IMR-90 (cell line): Measurements from ENCODE around the gene PAQR4. TPM values are rescaled to one million over a fixed set of nuclear protein-coding genes. Genes with fewer than 3 reads are reported as not detected.

ENCODE experiments used
- ATAC-seq: fragments of 200-7000 bp; cut with Tn5 transposase; 2 replicates; pipeline ENCODE4 v1.9.1; 2020; ENCODE audit warnings: low read depth, mild to moderate bottlenecking, moderate library complexity
- BruUV-seq: library from RNA; stranded (reverse); fragments of 400-500 nt; replicated peaks from 2 replicates; lab custom pipeline; 2021; lab: Mats Ljungman, UMichigan
- CTCF ChIA-PET: fragments of 300-600 bp; formaldehyde crosslinking; extraction: SDS; loops from one replicate; lab custom pipeline; 2021; ENCODE audit warnings: antibody characterized with exemption; lab: Yijun Ruan, JAX
- POLR2A ChIA-PET: fragments of 300-600 bp; sonication (Branson Sonifier 250); formaldehyde crosslinking; loops from one replicate; lab custom pipeline; 2022; ENCODE audit warnings: antibody characterized with exemption; ENCODE audit not compliant: unreplicated experiment; lab: Charles Lee
- DNase-seq: peaks from one replicate; pipeline ENCODE4 v3.0.0; 2013
- H2AFZ ChIP-seq: replicated peaks from 2 replicates; pipeline ENCODE3; 2013; ENCODE audit warnings: low read length, mild to moderate bottlenecking; ENCODE audit not compliant: poor library complexity
- H2AK5ac ChIP-seq: 2 replicates; pipeline ENCODE4 v1.6.1; 2013; ENCODE audit warnings: low read depth, low read length, inconsistent platforms
- H2AK9ac ChIP-seq: replicated peaks from 2 replicates; pipeline ENCODE3; 2013; ENCODE audit warnings: mild to moderate bottlenecking, low read depth, low read length, moderate library complexity; ENCODE audit not compliant: poor library complexity
- H2BK120ac ChIP-seq: 2 replicates; pipeline ENCODE4 v1.6.1; 2013; ENCODE audit warnings: low read depth, low read length, inconsistent platforms
- H2BK15ac ChIP-seq: 3 replicates; pipeline ENCODE4 v1.6.1; 2013; ENCODE audit warnings: low read depth, low read length, inconsistent platforms
- H2BK20ac ChIP-seq: 2 replicates; pipeline ENCODE4 v1.6.1; 2013; ENCODE audit warnings: low read depth, mild to moderate bottlenecking, inconsistent platforms, low read length, moderate library complexity
- H2BK5ac ChIP-seq: 2 replicates; pipeline ENCODE4 v1.6.1; 2013; ENCODE audit warnings: mild to moderate bottlenecking, low read depth, low read length, inconsistent platforms; ENCODE audit not compliant: poor library complexity, severe bottlenecking
- H3K14ac ChIP-seq: replicated peaks from 2 replicates; pipeline ENCODE4 v1.6.1; 2013; ENCODE audit warnings: low read depth, low read length, inconsistent platforms
- H3K18ac ChIP-seq: 2 replicates; pipeline ENCODE4 v1.6.1; 2013; ENCODE audit warnings: low read depth, low read length, control low read depth
- H3K23ac ChIP-seq: 2 replicates; pipeline ENCODE4 v1.6.1; 2013; ENCODE audit warnings: low read depth, low read length, inconsistent platforms
- H3K27ac ChIP-seq: 2 replicates; pipeline ENCODE4 v1.5.1; 2013; ENCODE audit warnings: mild to moderate bottlenecking, control low read depth, low read length; ENCODE audit not compliant: insufficient read depth
- H3K27me3 ChIP-seq: 2 replicates; pipeline ENCODE4 v1.6.1; 2013; ENCODE audit warnings: low read length; ENCODE audit not compliant: control insufficient read depth, insufficient read depth
- H3K36me3 ChIP-seq: 2 replicates; pipeline ENCODE4 v1.6.1; 2013; ENCODE audit warnings: low read length, mixed read lengths; ENCODE audit not compliant: control insufficient read depth, insufficient read depth
- H3K4ac ChIP-seq: 2 replicates; pipeline ENCODE4 v1.6.1; 2013; ENCODE audit warnings: low read depth, low read length, inconsistent platforms
- H3K4me1 ChIP-seq: 2 replicates; pipeline ENCODE4 v1.6.1; 2013; ENCODE audit warnings: low read length, mixed read lengths; ENCODE audit not compliant: control insufficient read depth, insufficient read depth
- H3K4me2 ChIP-seq: 2 replicates; pipeline ENCODE4 v1.6.1; 2013; ENCODE audit warnings: low read depth, mild to moderate bottlenecking, control low read depth, low read length, moderate library complexity
- H3K4me3 ChIP-seq: 2 replicates; pipeline ENCODE4 v1.5.1; 2013; ENCODE audit warnings: low read depth, mild to moderate bottlenecking, control low read depth, low read length, moderate library complexity; ENCODE audit not compliant: insufficient read depth
- H3K56ac ChIP-seq: 2 replicates; pipeline ENCODE4 v1.6.1; 2013; ENCODE audit warnings: low read length, inconsistent platforms; ENCODE audit not compliant: insufficient read depth; ENCODE audit errors: extremely low read depth
- H3K79me1 ChIP-seq, 2 experiments: 2 replicates each; pipeline ENCODE4 v1.6.1; 2013; ENCODE audit warnings: low read length in 2 of 2, inconsistent platforms in 1 of 2, low read depth in 1 of 2
- H3K9ac ChIP-seq: 2 replicates; pipeline ENCODE4 v1.6.1; 2013; ENCODE audit warnings: low read depth, low read length, control low read depth
- H3K9me1 ChIP-seq: 2 replicates; pipeline ENCODE4 v1.6.1; 2013; ENCODE audit warnings: low read length, inconsistent platforms; ENCODE audit not compliant: insufficient read depth
- H3K9me3 ChIP-seq: 2 replicates; pipeline ENCODE4 v1.6.1; 2013; ENCODE audit warnings: low read length; ENCODE audit not compliant: control insufficient read depth, insufficient read depth
- H4K20me1 ChIP-seq: 2 replicates; pipeline ENCODE4 v1.6.1; 2013; ENCODE audit warnings: low read length, inconsistent platforms; ENCODE audit not compliant: insufficient read depth
- H4K5ac ChIP-seq: 2 replicates; pipeline ENCODE4 v1.6.1; 2013; ENCODE audit warnings: mild to moderate bottlenecking, low read depth, low read length, control low read depth
- H4K8ac ChIP-seq, 2 experiments: 2 replicates each; pipeline ENCODE4 v1.6.1; 2013; ENCODE audit warnings: low read depth in 2 of 2, low read length in 2 of 2, control low read depth in 1 of 2, inconsistent platforms in 1 of 2
- H4K91ac ChIP-seq: 2 replicates; pipeline ENCODE4 v1.6.1; 2013; ENCODE audit warnings: low read depth, low read length, inconsistent platforms; ENCODE audit not compliant: insufficient read depth
- MAFK ChIP-seq: IDR thresholded peaks from 2 replicates; pipeline ENCODE4 v1.6.1; 2012; ENCODE audit warnings: low read depth, low read length, improper control_type of control experiment
- RCOR1 ChIP-seq: IDR thresholded peaks from 2 replicates; pipeline ENCODE4 v1.6.1; 2012; ENCODE audit warnings: mild to moderate bottlenecking, low read length, improper control_type of control experiment; ENCODE audit not compliant: insufficient replicate concordance
- WGBS, 2 experiments: methylation state at CpG; one replicate each; pipeline versions ENCODE4 v1.1.5 to v1.1.7; 2013; ENCODE audit warnings: missing lambda C conversion rate in 2 of 2; ENCODE audit not compliant: insufficient read length in 1 of 2; ENCODE audit errors: extremely low coverage in 2 of 2; 5-methylcytosine and 5-hydroxymethylcytosine counted together
- dilution Hi-C: fragments of 300-500 bp; cut with HindIII; formaldehyde crosslinking; loops from one replicate; pipeline ENCODE4 v1.14.3; 2018; ENCODE audit warnings: low sequenced_read_pairs; ENCODE audit not compliant: unreplicated experiment
- in situ Hi-C: fragments of 300-500 bp; cut with MboI; formaldehyde crosslinking; loops from 3 replicates; pipeline ENCODE4 v1.14.3; 2019; ENCODE audit warnings: low sequenced_read_pairs, inconsistent platforms, mixed read lengths
- intact Hi-C: fragments of 100-400 bp; cut with micrococcal nuclease; formaldehyde crosslinking; loops from 2 replicates; pipeline ENCODE4 v1.10.0; 2022
- polyA plus RNA-seq, 3 experiments: library from polyadenylated mRNA; depleted of rRNA; stranded (reverse); fragments of >200 nt; gene quantifications; 2 replicates each; pipeline ENCODE4 v1.2.3, GENCODE V29; 2012; ENCODE audit warnings: low replicate concordance in 1 of 3
- total RNA-seq: library from RNA; depleted of rRNA; stranded (reverse); fragments of >200 nt; gene quantifications from 2 replicates; pipeline ENCODE4 v1.2.3, GENCODE V29; 2012
- TF ChIP-seq, protein P1 (sequence below): conservative IDR thresholded peaks from 2 replicates; pipeline ENCODE4 v1.5.1; 2012; ENCODE audit warnings: mild to moderate bottlenecking, low read depth, low read length, improper control_type of control experiment

PAQR4 gene
- total and polyA plus RNA-seq, 2 of the 4 experiments (the other 2 are of a cell fraction) = 2.2 to 10.0 TPM

DNA sequence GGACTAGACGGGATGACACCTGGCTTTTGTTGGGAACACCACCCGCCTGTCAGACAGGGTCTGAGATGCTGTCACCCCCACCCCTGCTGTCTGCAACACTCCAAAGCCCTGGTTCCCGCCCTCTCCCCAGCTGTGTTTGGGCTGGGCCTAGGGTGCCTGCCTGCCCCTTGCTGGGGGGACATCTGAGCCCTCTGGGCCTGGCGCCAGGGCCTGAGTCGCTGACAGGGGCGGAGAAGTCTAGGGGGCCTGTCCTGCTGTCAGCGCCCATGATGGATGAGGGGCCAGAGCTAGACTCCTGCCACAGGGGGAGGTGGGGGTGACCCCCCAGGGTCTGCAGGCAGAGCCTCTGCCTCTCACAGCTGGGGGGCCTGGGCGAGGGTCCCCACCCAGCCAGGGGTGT is 18.7 kb downstream of the PAQR4 start:
- Histone ChIP-seq H4K8ac (no peak overlapping the region), H4K91ac (no peak overlapping the region), H2BK20ac (no peak overlapping the region), H3K23ac (no peak overlapping the region), H2BK5ac (no peak overlapping the region), H2AK9ac (no peak overlapping the region), H2BK15ac (no peak overlapping the region), H3K4me1 (peaks cover 2% of the 10 kb centered on the region; the same call in 1 of the 2 replicates), H3K18ac (no peak overlapping the region), H3K4ac (no peak overlapping the region), H3K4me2 (no peak overlapping the region), H3K9me3 (no peaks in the 10 kb centered on the region), H2AFZ (no peak overlapping the region), H3K27ac (no peak overlapping the region), H3K27me3 (peaks cover 21% of the 10 kb centered on the region), H3K79me1 (no peaks in the 10 kb centered on the region), H2AK5ac (no peak overlapping the region), H2BK120ac (no peak overlapping the region), H3K4me3 (no peak overlapping the region), H3K14ac (no peak overlapping the region), H3K36me3 (no peaks in the 10 kb centered on the region), H3K9me1 (no peaks in the 10 kb centered on the region), H4K5ac (no peak overlapping the region), H4K20me1 (no peaks in the 10 kb centered on the region), H3K56ac (no peak overlapping the region), H3K9ac (no peak overlapping the region)
- CTCF ChIA-PET = no interaction called here
- no peak for DNase-seq
- ATAC-seq = no peak
- POLR2A ChIA-PET = no interaction called here
- TF ChIP-seq, protein P1, sequence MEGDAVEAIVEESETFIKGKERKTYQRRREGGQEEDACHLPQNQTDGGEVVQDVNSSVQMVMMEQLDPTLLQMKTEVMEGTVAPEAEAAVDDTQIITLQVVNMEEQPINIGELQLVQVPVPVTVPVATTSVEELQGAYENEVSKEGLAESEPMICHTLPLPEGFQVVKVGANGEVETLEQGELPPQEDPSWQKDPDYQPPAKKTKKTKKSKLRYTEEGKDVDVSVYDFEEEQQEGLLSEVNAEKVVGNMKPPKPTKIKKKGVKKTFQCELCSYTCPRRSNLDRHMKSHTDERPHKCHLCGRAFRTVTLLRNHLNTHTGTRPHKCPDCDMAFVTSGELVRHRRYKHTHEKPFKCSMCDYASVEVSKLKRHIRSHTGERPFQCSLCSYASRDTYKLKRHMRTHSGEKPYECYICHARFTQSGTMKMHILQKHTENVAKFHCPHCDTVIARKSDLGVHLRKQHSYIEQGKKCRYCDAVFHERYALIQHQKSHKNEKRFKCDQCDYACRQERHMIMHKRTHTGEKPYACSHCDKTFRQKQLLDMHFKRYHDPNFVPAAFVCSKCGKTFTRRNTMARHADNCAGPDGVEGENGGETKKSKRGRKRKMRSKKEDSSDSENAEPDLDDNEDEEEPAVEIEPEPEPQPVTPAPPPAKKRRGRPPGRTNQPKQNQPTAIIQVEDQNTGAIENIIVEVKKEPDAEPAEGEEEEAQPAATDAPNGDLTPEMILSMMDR = no peak
- TF ChIP-seq MAFK (no peak), RCOR1 (no peak)
- in situ Hi-C loops = no loop called here
- WGBS, 2 experiments = 0% methylated on average over 1 of the region's 8 CpGs; no CpG with 5 or more reads in 1 of the 2 experiments
- dilution Hi-C loops = no loop called here
- no TSS peak for BruUV-seq
- intact Hi-C loops = no loop called here
